Thyroid gland (tissue), 4 donors: Measurements from ENCODE around the gene PTP4A1.

Source experiments
- POLR2A ChIP-seq, 2 donors: fragments of 450-650 bp; IDR thresholded peaks; one replicate each; pipeline ENCODE4 v1.6.1; 2017; ENCODE audit warnings: antibody characterized with exemption in 2 of 2, mild to moderate bottlenecking in 2 of 2, moderate library complexity in 1 of 2
- TF ChIP-seq, protein P1 (sequence below), 6 experiments: fragments of 200-600 bp in 3 of 6; fragments of 450-650 bp in 3 of 6; sonication (generic) in 3 of 6; IDR thresholded peaks; one replicate each; pipeline ENCODE4 v1.5.1; 2016 to 2019; ENCODE audit warnings: antibody characterized with exemption in 6 of 6, mild to moderate bottlenecking in 2 of 6, inconsistent platforms in 1 of 6, moderate library complexity in 1 of 6

DNA sequence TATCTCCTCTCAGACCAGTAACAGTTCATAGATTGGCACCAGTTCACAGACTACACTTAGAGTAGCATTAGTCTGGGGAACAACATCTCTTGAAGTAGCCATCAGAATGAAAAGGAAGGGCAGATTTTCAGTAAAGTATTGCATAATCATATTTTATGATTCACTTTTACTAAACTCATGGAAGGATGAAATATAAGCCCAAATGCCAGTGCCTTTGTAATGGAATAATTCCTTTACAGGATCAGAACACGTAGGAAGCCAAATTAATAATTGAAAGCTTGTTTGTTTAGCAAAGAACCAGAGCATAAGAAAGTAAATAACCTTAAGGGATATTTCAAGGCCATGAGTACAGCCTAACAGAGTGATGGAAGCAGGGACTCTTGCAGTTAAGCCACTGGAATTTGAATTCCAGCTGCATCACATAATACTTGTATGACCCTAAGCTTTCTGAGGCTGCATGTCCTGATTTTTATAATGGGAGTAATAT lies 11.4 kb upstream of the PTP4A1 start:
- TF ChIP-seq POLR2A (IDR thresholded peaks at IDR 0.05): no peak
- TF ChIP-seq, protein P1, sequence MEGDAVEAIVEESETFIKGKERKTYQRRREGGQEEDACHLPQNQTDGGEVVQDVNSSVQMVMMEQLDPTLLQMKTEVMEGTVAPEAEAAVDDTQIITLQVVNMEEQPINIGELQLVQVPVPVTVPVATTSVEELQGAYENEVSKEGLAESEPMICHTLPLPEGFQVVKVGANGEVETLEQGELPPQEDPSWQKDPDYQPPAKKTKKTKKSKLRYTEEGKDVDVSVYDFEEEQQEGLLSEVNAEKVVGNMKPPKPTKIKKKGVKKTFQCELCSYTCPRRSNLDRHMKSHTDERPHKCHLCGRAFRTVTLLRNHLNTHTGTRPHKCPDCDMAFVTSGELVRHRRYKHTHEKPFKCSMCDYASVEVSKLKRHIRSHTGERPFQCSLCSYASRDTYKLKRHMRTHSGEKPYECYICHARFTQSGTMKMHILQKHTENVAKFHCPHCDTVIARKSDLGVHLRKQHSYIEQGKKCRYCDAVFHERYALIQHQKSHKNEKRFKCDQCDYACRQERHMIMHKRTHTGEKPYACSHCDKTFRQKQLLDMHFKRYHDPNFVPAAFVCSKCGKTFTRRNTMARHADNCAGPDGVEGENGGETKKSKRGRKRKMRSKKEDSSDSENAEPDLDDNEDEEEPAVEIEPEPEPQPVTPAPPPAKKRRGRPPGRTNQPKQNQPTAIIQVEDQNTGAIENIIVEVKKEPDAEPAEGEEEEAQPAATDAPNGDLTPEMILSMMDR (IDR thresholded peaks at IDR 0.05): no peak
